Esophagus mucosa (tissue), 1 donor: ENCODE measurements around the gene MICALL1. TPM values are rescaled to one million over a fixed set of nuclear protein-coding genes. Genes with fewer than 3 reads are reported as not detected.

Experiments used
- ATAC-seq: fragments of 200-7000 bp; cut with Tn5 transposase; one replicate; pipeline ENCODE4 v1.9.1; 2020
- total RNA-seq: library from RNA; stranded (reverse); gene quantifications from one replicate; pipeline ENCODE4 v1.2.4, GENCODE V29; 2023
- donor health status: DM: yes; HTN: yes; CAD: no.

Gene MICALL1
- total RNA-seq, 1 donor from 2014 or later, result 105 TPM

DNA sequence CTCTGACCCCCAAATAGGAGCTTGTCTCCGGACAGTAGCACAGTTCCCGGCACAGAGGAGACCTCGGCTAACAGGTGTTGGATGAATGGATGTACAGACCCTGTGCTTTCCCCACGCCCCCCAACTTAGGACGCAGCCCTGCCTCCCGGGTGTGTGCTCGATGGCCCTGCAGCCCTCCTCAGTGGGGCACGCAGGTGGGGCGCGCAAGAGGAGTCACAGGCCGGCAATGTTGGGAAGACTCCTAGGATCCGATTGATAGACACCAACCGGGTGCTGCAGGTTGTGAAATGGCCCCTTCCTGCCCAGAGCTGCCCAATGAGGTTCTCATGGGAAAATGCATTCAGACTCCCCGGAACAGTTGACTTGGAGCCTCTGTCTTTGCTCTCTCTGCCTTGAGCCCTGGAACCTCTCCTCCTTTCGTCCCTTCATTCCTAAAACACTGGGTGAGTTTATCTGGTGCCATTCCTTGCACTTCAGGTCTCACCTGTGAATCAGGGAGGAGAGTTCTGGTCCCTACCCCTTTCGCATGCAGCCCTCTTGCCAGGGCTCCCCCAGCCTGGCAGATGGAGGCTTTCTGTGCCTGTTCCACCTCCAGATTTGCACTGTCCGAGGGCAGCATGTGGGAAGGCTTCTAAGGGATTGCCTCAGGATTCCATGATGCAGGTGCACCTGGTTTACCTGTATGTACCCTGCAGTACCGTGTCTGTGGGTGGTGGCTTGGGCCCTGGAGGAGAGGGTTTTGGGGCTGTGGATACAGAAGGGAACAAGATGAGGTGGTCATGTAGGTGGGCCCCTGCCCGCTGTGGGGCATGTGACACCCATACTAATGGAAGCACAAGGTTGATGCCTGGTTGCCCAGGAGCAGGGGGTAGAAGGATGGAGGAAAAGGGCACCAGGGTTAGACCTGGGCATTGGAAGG, 1.2 kb downstream of the MICALL1 start:
- ATAC-seq, result peak; percentile 1

GRCh38 chr22:37909766-37910165, 3.7 kb downstream of the MICALL1 start:
- no peak for ATAC-seq

DNA sequence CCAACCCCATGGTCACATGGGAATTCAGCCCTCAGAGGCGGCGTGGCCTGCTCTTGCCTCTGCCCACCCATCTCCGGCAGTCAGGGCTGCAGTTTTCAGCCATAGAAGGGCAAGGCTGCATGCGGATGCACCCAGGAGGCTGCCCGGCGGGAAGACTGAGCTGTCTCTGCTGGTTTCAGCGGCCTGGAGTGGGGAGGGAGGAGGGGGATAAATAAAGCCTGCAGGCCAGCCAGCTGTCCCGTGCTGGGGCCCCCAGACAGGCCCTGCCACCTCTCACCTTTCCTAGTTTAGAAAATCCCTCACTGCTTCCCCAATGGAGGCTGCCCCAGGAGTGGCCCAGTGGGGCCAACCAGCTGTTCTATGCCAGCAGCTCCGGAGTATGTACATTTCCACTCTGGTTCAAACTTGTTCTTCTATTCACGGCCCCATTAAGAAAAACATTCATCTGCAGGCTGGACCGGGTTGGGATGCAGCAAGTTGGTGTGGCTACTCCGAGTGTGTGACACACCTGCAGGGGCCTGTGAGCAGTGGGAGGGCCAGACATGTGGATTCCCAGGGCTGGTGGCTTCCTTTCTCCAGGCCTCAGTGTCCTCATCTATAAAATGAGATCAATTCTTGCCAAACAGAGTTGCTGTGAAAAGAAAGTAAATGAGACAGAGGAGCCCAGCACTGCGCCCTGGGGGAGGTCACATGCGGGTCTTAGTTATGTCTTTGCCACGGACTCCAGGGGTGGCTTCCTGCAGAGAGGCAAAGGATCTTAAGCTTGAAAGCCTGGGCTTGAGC, 5.0 kb downstream of the MICALL1 start:
- ATAC-seq, result peak; percentile 28

GRCh38 chr22:37911697-37912096, 5.6 kb downstream of the MICALL1 start:
- peak; percentile 2 for ATAC-seq

GRCh38 chr22:37912171-37912570, 6.1 kb downstream of the MICALL1 start:
- ATAC-seq, result no peak

GRCh38 chr22:37913233-37913721, 7.2 kb downstream of the MICALL1 start:
- no peak for ATAC-seq

- ATAC-seq, result no peak
Observed at GRCh38 chr22:37916311-37916710, 10.2 kb downstream of the MICALL1 start.

DNA sequence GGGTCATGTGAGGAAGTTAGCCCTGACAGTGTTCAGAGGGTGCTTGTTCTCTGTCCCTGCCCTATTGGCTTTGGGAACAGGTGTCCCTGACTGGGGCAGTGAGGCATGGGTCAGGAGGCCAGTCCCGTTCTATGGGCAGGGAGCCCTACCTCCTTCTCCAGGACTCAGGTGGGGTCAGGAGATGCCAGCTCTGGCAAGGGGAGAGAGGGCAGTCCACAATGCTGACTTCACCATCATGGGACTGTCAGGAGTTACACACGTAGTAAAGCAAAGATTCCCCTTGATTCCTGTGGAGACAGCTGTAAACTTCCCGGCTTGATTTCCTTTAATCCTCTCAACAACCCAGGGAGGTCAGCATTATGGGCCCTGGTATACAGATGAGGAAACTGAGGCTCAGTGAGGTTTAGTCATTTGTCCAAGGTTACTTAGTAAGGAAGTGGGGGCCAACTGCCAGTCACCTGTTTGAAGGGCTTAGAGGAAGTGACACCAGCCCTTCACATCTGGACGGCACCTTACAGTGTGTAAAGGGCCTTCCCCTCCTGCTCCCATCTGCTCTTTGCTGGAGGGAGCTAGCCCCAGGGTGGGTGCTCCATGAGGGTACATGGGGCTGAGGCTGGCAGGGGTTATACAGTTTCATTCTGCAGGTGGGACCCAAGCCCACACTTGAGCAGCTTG, 11.9 kb downstream of the MICALL1 start:
- no peak for ATAC-seq

GRCh38 chr22:37918580-37919270, 12.6 kb downstream of the MICALL1 start:
- peak; percentile 4 for ATAC-seq

GRCh38 chr22:37920126-37920525, 14.0 kb downstream of the MICALL1 start:
- ATAC-seq, result no peak

- no peak for ATAC-seq
Observed at GRCh38 chr22:37922191-37922590, 16.1 kb downstream of the MICALL1 start.

DNA sequence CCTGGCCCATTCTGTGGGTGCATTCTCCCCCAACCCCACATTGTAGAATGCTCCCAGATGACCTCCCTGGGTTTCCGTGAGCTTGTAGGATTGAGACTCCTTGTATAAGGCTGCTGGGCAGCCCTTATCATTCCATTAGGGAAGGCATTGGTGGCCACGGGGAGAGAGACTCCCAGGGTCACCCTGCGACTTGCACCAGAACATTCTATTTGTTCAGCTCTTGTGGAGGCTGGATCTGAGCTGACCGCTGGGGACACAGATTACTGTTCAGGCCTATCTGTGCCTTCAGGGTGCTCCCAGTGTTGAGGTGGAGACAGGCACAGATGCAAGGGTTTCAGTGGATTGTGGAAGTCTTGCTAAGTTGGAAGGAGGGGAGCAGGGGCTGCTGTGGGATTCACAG, 17.8 kb downstream of the MICALL1 start:
- no peak for ATAC-seq

GRCh38 chr22:37924386-37925065, 18.4 kb downstream of the MICALL1 start:
- no peak for ATAC-seq

GRCh38 chr22:37925330-37925729, 19.2 kb downstream of the MICALL1 start:
- no peak for ATAC-seq

- peak; percentile 4 for ATAC-seq
Observed at GRCh38 chr22:37925767-37926166, 19.7 kb downstream of the MICALL1 start.

- no peak for ATAC-seq
Observed at GRCh38 chr22:37926358-37926757, 20.3 kb downstream of the MICALL1 start.

- no peak for ATAC-seq
Observed at GRCh38 chr22:37926771-37927636, 20.9 kb downstream of the MICALL1 start.

DNA sequence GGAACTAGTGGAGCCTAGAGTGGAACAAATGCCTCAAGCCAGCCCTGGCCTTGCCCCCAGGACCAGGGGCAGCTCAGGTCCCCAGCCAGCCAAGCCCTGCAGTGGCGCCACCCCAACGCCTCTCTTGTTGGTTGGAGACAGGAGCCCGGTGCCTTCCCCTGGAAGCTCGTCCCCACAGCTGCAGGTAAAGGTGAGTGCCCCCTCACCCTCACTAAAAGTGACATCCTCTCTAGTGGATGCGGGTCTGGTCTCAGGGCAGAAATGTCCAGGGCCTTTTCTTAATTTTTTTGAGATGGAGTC, 21.5 kb downstream of the MICALL1 start:
- ATAC-seq, result no peak

DNA sequence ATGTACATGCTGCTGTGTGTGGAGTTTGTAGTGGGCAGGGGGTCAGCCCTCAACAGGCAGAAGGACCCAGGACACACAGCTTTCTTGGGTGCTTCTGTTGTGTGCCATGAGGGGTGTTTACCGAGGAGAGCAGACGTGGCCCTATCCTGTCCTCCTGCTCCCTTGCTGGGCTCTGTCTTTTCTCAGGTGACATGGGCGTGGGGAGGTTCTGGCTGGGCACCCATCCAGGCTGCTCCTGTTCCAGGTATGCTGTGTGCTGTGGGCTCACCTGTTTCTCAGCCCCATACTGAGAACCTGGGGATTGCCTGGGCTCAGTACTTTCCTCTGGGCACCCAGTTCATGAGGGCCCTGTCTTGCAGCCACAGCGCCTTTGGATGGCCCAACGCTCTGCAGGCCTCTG, 23.3 kb downstream of the MICALL1 start:
- ATAC-seq, result no peak

- no peak for ATAC-seq
Observed at GRCh38 chr22:37930270-37930951, 24.3 kb downstream of the MICALL1 start.
